CD4-positive, alpha-beta T cell (primary cell): ENCODE results near the gene COL17A1. TPM values are rescaled to one million over a fixed set of nuclear protein-coding genes. Genes with fewer than 3 reads are reported as not detected.

ENCODE experiments used
- ATAC-seq: fragments of 200-7000 bp; cut with Tn5 transposase; one replicate; pipeline ENCODE4 v1.10.0; 2022; ENCODE audit warnings: mild to moderate bottlenecking; ENCODE audit not compliant: poor library complexity
- CTCF ChIA-PET: fragments of 350-600 bp; sonication (Branson Sonifier 250); formaldehyde crosslinking; loops from one replicate; lab custom pipeline; 2021; ENCODE audit warnings: antibody characterized with exemption, inconsistent platforms; lab: Charles Lee
- POLR2A ChIA-PET: fragments of 350-600 bp; sonication (Branson Sonifier 250); formaldehyde crosslinking; loops from one replicate; lab custom pipeline; 2021; ENCODE audit warnings: antibody characterized with exemption, inconsistent platforms; lab: Charles Lee
- DNase-seq, 14 experiments: peaks; one replicate each; pipeline ENCODE4 v3.0.0-alpha.2; 2013 to 2020; ENCODE audit warnings: mixed read lengths in 2 of 14
- H3K27ac ChIP-seq, 2 donors: one replicate each; pipeline versions ENCODE4 v1.5.1 to v1.7.0; 2013; ENCODE audit warnings: low read length in 2 of 2, low read depth in 1 of 2, mild to moderate bottlenecking in 1 of 2
- H3K27me3 ChIP-seq, 2 experiments: 1 replicate in 1 of 2; 2 replicates in 1 of 2; pipeline versions ENCODE4 v1.6.1 to v1.7.0; 2013; ENCODE audit warnings: low read length in 2 of 2, control low read depth in 1 of 2, mild to moderate bottlenecking in 1 of 2, moderate library complexity in 1 of 2; ENCODE audit not compliant: insufficient read depth in 2 of 2, control insufficient read depth in 1 of 2
- H3K36me3 ChIP-seq: one replicate; pipeline ENCODE4 v1.6.1; 2013; ENCODE audit warnings: low read length, control low read depth; ENCODE audit not compliant: insufficient read depth
- H3K4me1 ChIP-seq: one replicate; pipeline ENCODE4 v1.6.1; 2013; ENCODE audit warnings: low read length, control low read depth; ENCODE audit not compliant: insufficient read depth
- H3K4me3 ChIP-seq: one replicate; pipeline ENCODE4 v1.5.1; 2013; ENCODE audit warnings: mild to moderate bottlenecking, low read length, moderate library complexity
- H3K9me3 ChIP-seq, 2 experiments: 1 replicate in 1 of 2; 2 replicates in 1 of 2; pipeline versions ENCODE4 v1.6.1 to v1.7.0; 2013; ENCODE audit warnings: low read length in 2 of 2, mild to moderate bottlenecking in 2 of 2, control low read depth in 1 of 2, moderate library complexity in 1 of 2; ENCODE audit not compliant: control insufficient read depth in 1 of 2, insufficient read depth in 1 of 2
- H3K27ac Mint-ChIP-seq: one replicate; pipeline ENCODE4 v1.8.0; 2020; ENCODE audit warnings: mixed read lengths
- H3K27me3 Mint-ChIP-seq: one replicate; pipeline ENCODE4 v1.8.0; 2021; ENCODE audit warnings: mixed read lengths
- H3K36me3 Mint-ChIP-seq: one replicate; pipeline ENCODE4 v1.8.0; 2021; ENCODE audit warnings: low read depth, mixed read lengths
- H3K4me1 Mint-ChIP-seq: one replicate; pipeline ENCODE4 v1.8.0; 2021; ENCODE audit warnings: low read depth, mixed read lengths
- H3K4me3 Mint-ChIP-seq: one replicate; pipeline ENCODE4 v1.8.0; 2020; ENCODE audit warnings: mild to moderate bottlenecking, mixed read lengths
- H3K9me3 Mint-ChIP-seq: one replicate; pipeline ENCODE4 v1.8.0; 2020; ENCODE audit warnings: mixed read lengths
- CTCF ChIP-seq: fragments of 200-600 bp; IDR thresholded peaks from one replicate; pipeline ENCODE4 v1.8.0; 2022; ENCODE audit warnings: antibody characterized with exemption, mild to moderate bottlenecking
- intact Hi-C, 2 experiments: fragments of 100-400 bp; cut with DNase I in 1 of 2; cut with micrococcal nuclease in 1 of 2; formaldehyde crosslinking; loops; one replicate each; pipeline versions ENCODE4 v1.15.1 to v1.9.0; 2023 to 2025; cut with DNase I, micrococcal nuclease
- total RNA-seq, 174 experiments: library from RNA in 2 of 174; stranded (reverse) in 2 of 174; gene quantifications; one replicate each; pipeline ENCODE4 v1.2.3 and lab custom pipeline; 2021 to 2026

COL17A1 gene
- total RNA-seq, 2 experiments from 2014 or later, result not detected

- Mint-ChIP-seq H3K27me3 (no peaks in the 10 kb centered on the region), H3K27ac (no peak overlapping the region), H3K4me3 (no peak overlapping the region), H3K36me3 (no peaks in the 10 kb centered on the region), H3K9me3 (no peaks in the 10 kb centered on the region), H3K4me1 (no peaks in the 10 kb centered on the region)
- Histone ChIP-seq H3K4me3 (no peak overlapping the region), H3K4me1 (no peaks in the 10 kb centered on the region), H3K27me3 (peaks cover 0 to 6% of the 10 kb centered on the region in 2 experiments), H3K36me3 (no peaks in the 10 kb centered on the region), H3K27ac (no peak overlapping the region), H3K9me3 (no peaks in the 10 kb centered on the region)
- no peak for ATAC-seq
- TF ChIP-seq CTCF, result no peak
- CTCF ChIA-PET, result interaction anchor here (0.6 to 1.4 kb wide), 3 partner anchors 10 to 216 kb away, joined by 3 to 4 read pairs (median 3); partner anchors contain the start of gene SFR1
- intact Hi-C loops, result no loop called here
- no peak for DNase-seq
- POLR2A ChIA-PET, result interaction anchor here (1.1 kb wide), 1 partner anchor 22 kb away, joined by 5 read pairs; the partner anchor contains the start of gene SFR1
Measured at GRCh38 chr10:104099941-104100340, 14.3 kb upstream of the COL17A1 start.

GRCh38 chr10:104099269-104099668 lies 13.6 kb upstream of the COL17A1 start:
- H3K27me3 Mint-ChIP-seq, result no peaks in the 10 kb centered on the region
- ChIA-PET CTCF (interaction anchor here (0.6 to 0.7 kb wide), 2 partner anchors 23 to 215 kb away, joined by 3 read pairs; partner anchors contain the start of gene SFR1), POLR2A (no interaction called here)
- peaks cover 0 to 6% of the 10 kb centered on the region in 2 experiments for H3K27me3 ChIP-seq
- DNase-seq (no peak), ATAC-seq (no peak)
- intact Hi-C loops, result no loop called here
- H3K36me3 ChIP-seq, result no peaks in the 10 kb centered on the region
- no peak overlapping the region for H3K27ac Mint-ChIP-seq
- no peak overlapping the region for H3K4me3 Mint-ChIP-seq
- no peaks in the 10 kb centered on the region for H3K4me1 Mint-ChIP-seq
- no peaks in the 10 kb centered on the region for H3K9me3 ChIP-seq
- no peak overlapping the region for H3K4me3 ChIP-seq
- H3K27ac ChIP-seq, result no peak overlapping the region
- TF ChIP-seq CTCF, result no peak
- H3K36me3 Mint-ChIP-seq, result no peaks in the 10 kb centered on the region
- no peaks in the 10 kb centered on the region for H3K4me1 ChIP-seq
- H3K9me3 Mint-ChIP-seq, result no peaks in the 10 kb centered on the region

DNA sequence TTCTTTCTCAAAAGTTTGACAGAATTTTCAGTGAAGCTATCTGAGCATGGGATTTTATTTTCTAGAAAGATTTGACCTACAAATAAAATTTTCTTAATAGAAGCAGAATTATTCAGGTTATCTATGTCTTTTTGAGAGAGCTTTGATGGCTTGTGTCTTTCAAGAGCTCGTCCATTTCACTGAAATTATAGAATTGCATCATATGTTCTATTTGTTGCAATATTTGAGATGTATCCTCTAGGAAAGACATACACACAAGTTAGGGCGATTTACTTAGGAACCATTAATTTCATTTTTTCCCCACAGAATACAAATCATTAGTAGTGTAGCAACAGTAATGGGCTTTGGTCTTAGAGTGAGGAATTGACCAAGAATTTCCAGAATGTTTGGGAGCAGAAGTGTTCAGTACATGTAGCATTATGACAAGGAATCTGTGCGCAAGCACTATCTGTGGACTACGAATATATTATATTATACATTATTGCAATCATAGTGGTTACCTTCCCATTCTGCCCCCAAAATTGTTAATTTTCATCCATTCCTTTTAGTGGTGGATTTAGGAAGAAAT lies 12.8 kb upstream of the COL17A1 start:
- CTCF ChIA-PET, result no interaction called here
- no peaks in the 10 kb centered on the region for H3K4me1 Mint-ChIP-seq

More for the DNA sequence above, 12.8 kb upstream of the COL17A1 start:
- Histone ChIP-seq H3K9me3 (no peaks in the 10 kb centered on the region), H3K27ac (no peak overlapping the region), H3K4me1 (no peaks in the 10 kb centered on the region), H3K36me3 (no peaks in the 10 kb centered on the region), H3K4me3 (no peak overlapping the region), H3K27me3 (peaks cover 0 to 6% of the 10 kb centered on the region in 2 experiments)
- no peaks in the 10 kb centered on the region for H3K27me3 Mint-ChIP-seq
- no peaks in the 10 kb centered on the region for H3K9me3 Mint-ChIP-seq
- TF ChIP-seq CTCF, result no peak
- intact Hi-C loops, result no loop called here
- DNase-seq (no peak), ATAC-seq (no peak)
- POLR2A ChIA-PET, result no interaction called here
- no peaks in the 10 kb centered on the region for H3K36me3 Mint-ChIP-seq
- H3K27ac Mint-ChIP-seq, result no peak overlapping the region
- no peak overlapping the region for H3K4me3 Mint-ChIP-seq
